ENCODE results near the gene SPTBN1. TPM values are rescaled to one million over a fixed set of nuclear protein-coding genes. Genes with fewer than 3 reads are reported as not detected.

SPTBN1 gene
- total and polyA plus RNA-seq, 7 experiments from 2014 or later = 43.3 to 207 (median 171) TPM

- peaks cover 0 to 3% (median 0%) of the 10 kb centered on the region in 11 donors for H3K9me3 Mint-ChIP-seq
- no peak overlapping the region for H3K4me3 Mint-ChIP-seq
- no peaks in the 10 kb centered on the region for H3K4me1 ChIP-seq (ENCODE audit: control insufficient read depth in 2 of 2, insufficient read depth in 2 of 2, low read length in 2 of 2)
- H3K27ac ChIP-seq (ENCODE audit: low read depth, low read length) = no peak overlapping the region
- no peaks in the 10 kb centered on the region for H3K9me3 ChIP-seq (ENCODE audit: control insufficient read depth in 2 of 3, low read length in 3 of 3)
- peaks cover 5 to 18% (median 12%) of the 10 kb centered on the region in 5 donors for H3K27me3 Mint-ChIP-seq
- CTCF ChIA-PET = no interaction called here
- H3K27me3 ChIP-seq (ENCODE audit: control insufficient read depth in 2 of 2, insufficient read depth in 2 of 2, low read length in 2 of 2) = peaks cover 0 to under 1% of the 10 kb centered on the region in 2 donors
- POLR2A ChIA-PET = no interaction called here
- intact Hi-C loops (cut with micrococcal nuclease) = no loop called here
- H3K27ac Mint-ChIP-seq = peak overlapping the region in 1 of 9 donors; percentile 32
- H3K4me1 Mint-ChIP-seq = peaks cover 4 to 16% (median 6%) of the 10 kb centered on the region in 7 donors
- no peaks in the 10 kb centered on the region for H3K36me3 Mint-ChIP-seq
- no peak overlapping the region for H3K4me3 ChIP-seq (ENCODE audit: low read length)
- ATAC-seq = no peak
- no peak for DNase-seq
- H3K36me3 ChIP-seq (ENCODE audit: control insufficient read depth in 2 of 3, insufficient read depth in 3 of 3, low read length in 3 of 3) = no peaks in the 10 kb centered on the region
Observed at GRCh38 chr2:54416938-54417337, 39.2 kb upstream of the SPTBN1 start.

GRCh38 chr2:54417577-54417976 is 38.5 kb upstream of the SPTBN1 start:
- Histone ChIP-seq H3K4me3 (ENCODE audit: low read length) (no peak overlapping the region), H3K27me3 (ENCODE audit: control insufficient read depth in 2 of 2, insufficient read depth in 2 of 2, low read length in 2 of 2) (no peaks in the 10 kb centered on the region), H3K4me1 (ENCODE audit: control insufficient read depth in 2 of 2, insufficient read depth in 2 of 2, low read length in 2 of 2) (no peaks in the 10 kb centered on the region), H3K9me3 (ENCODE audit: control insufficient read depth in 2 of 3, low read length in 3 of 3) (no peaks in the 10 kb centered on the region), H3K36me3 (ENCODE audit: control insufficient read depth in 2 of 3, insufficient read depth in 3 of 3, low read length in 3 of 3) (no peaks in the 10 kb centered on the region), H3K27ac (ENCODE audit: low read depth, low read length) (no peak overlapping the region)
- Mint-ChIP-seq H3K27ac (no peak overlapping the region), H3K36me3 (peaks cover 0 to 3% (median 0%) of the 10 kb centered on the region in 5 donors), H3K4me1 (peaks cover 7 to 19% (median 10%) of the 10 kb centered on the region in 7 donors), H3K9me3 (peaks cover 0 to 7% (median 0%) of the 10 kb centered on the region in 11 donors), H3K4me3 (no peak overlapping the region), H3K27me3 (peaks cover 5 to 14% (median 10%) of the 10 kb centered on the region in 5 donors)
- ChIA-PET POLR2A (no interaction called here), CTCF (interaction anchor here (0.7 kb wide), 1 partner anchor 9 kb away, joined by 4 read pairs; no protein-coding TSS in a partner anchor)
- intact Hi-C loops (cut with micrococcal nuclease) = no loop called here
- no peak for DNase-seq
- ATAC-seq = no peak

- CTCF ChIA-PET = interaction anchor here (0.6 kb wide), 1 partner anchor 9 kb away, joined by 3 read pairs; no protein-coding TSS in a partner anchor
- intact Hi-C loops (cut with micrococcal nuclease) = no loop called here
- no peaks in the 10 kb centered on the region for H3K36me3 ChIP-seq (ENCODE audit: control insufficient read depth in 2 of 3, insufficient read depth in 3 of 3, low read length in 3 of 3)
- no peaks in the 10 kb centered on the region for H3K9me3 ChIP-seq (ENCODE audit: control insufficient read depth in 2 of 3, low read length in 3 of 3)
- Mint-ChIP-seq H3K27ac (no peak overlapping the region), H3K36me3 (peaks cover 0 to 3% (median 0%) of the 10 kb centered on the region in 5 donors), H3K9me3 (peaks cover 0 to 12% (median 0%) of the 10 kb centered on the region in 11 donors), H3K4me3 (no peak overlapping the region), H3K4me1 (peaks cover 7 to 20% (median 12%) of the 10 kb centered on the region in 7 donors), H3K27me3 (peaks cover 5 to 14% (median 10%) of the 10 kb centered on the region in 5 donors)
- POLR2A ChIA-PET = no interaction called here
- ATAC-seq = no peak
- no peaks in the 10 kb centered on the region for H3K4me1 ChIP-seq (ENCODE audit: control insufficient read depth in 2 of 2, insufficient read depth in 2 of 2, low read length in 2 of 2)
- DNase-seq = no peak
- no peaks in the 10 kb centered on the region for H3K27me3 ChIP-seq (ENCODE audit: control insufficient read depth in 2 of 2, insufficient read depth in 2 of 2, low read length in 2 of 2)
- H3K4me3 ChIP-seq (ENCODE audit: low read length) = no peak overlapping the region
- H3K27ac ChIP-seq (ENCODE audit: low read depth, low read length) = no peak overlapping the region
Observed at GRCh38 chr2:54419388-54419787, 36.7 kb upstream of the SPTBN1 start.

GRCh38 chr2:54419855-54420523 is 36.1 kb upstream of the SPTBN1 start:
- no peaks in the 10 kb centered on the region for H3K4me1 ChIP-seq (ENCODE audit: control insufficient read depth in 2 of 2, insufficient read depth in 2 of 2, low read length in 2 of 2)
- Mint-ChIP-seq H3K4me1 (peaks cover 7 to 20% (median 12%) of the 10 kb centered on the region in 7 donors), H3K4me3 (no peak overlapping the region), H3K27me3 (peaks cover 5 to 14% (median 10%) of the 10 kb centered on the region in 5 donors), H3K36me3 (peaks cover 0 to 3% (median 0%) of the 10 kb centered on the region in 5 donors), H3K9me3 (peaks cover 0 to 12% (median 0%) of the 10 kb centered on the region in 11 donors), H3K27ac (no peak overlapping the region)
- ATAC-seq (no peak), DNase-seq (no peak)
- H3K27me3 ChIP-seq (ENCODE audit: control insufficient read depth in 2 of 2, insufficient read depth in 2 of 2, low read length in 2 of 2) = no peaks in the 10 kb centered on the region
- POLR2A ChIA-PET = no interaction called here
- no peak overlapping the region for H3K4me3 ChIP-seq (ENCODE audit: low read length)
- CTCF ChIA-PET = no interaction called here
- no peak overlapping the region for H3K27ac ChIP-seq (ENCODE audit: low read depth, low read length)
- intact Hi-C loops (cut with micrococcal nuclease) = no loop called here
- no peaks in the 10 kb centered on the region for H3K36me3 ChIP-seq (ENCODE audit: control insufficient read depth in 2 of 3, insufficient read depth in 3 of 3, low read length in 3 of 3)
- H3K9me3 ChIP-seq (ENCODE audit: control insufficient read depth in 2 of 3, low read length in 3 of 3) = no peaks in the 10 kb centered on the region

GRCh38 chr2:54420524-54421172 is 35.5 kb upstream of the SPTBN1 start:
- H3K27me3 ChIP-seq (ENCODE audit: control insufficient read depth in 2 of 2, insufficient read depth in 2 of 2, low read length in 2 of 2) = no peaks in the 10 kb centered on the region
- H3K27me3 Mint-ChIP-seq = peaks cover 4 to 14% (median 8%) of the 10 kb centered on the region in 5 donors
- POLR2A ChIA-PET = no interaction called here
- no peak overlapping the region for H3K4me3 ChIP-seq (ENCODE audit: low read length)
- intact Hi-C loops (cut with micrococcal nuclease) = no loop called here
- ATAC-seq (no peak), DNase-seq (no peak)
- peak overlapping the region in 2 of 10 donors; percentile 5 to 47 for H3K4me3 Mint-ChIP-seq
- H3K27ac Mint-ChIP-seq = peak overlapping the region in 1 of 9 donors; percentile 77
- H3K9me3 Mint-ChIP-seq = peaks cover 0 to 12% (median 0%) of the 10 kb centered on the region in 11 donors
- no peaks in the 10 kb centered on the region for H3K36me3 ChIP-seq (ENCODE audit: control insufficient read depth in 2 of 3, insufficient read depth in 3 of 3, low read length in 3 of 3)
- no peaks in the 10 kb centered on the region for H3K9me3 ChIP-seq (ENCODE audit: control insufficient read depth in 2 of 3, low read length in 3 of 3)
- H3K4me1 Mint-ChIP-seq = peaks cover 7 to 20% (median 12%) of the 10 kb centered on the region in 7 donors
- no peaks in the 10 kb centered on the region for H3K4me1 ChIP-seq (ENCODE audit: control insufficient read depth in 2 of 2, insufficient read depth in 2 of 2, low read length in 2 of 2)
- no peak overlapping the region for H3K27ac ChIP-seq (ENCODE audit: low read depth, low read length)
- CTCF ChIA-PET = no interaction called here
- peaks cover 0 to 3% (median 0%) of the 10 kb centered on the region in 5 donors for H3K36me3 Mint-ChIP-seq

GRCh38 chr2:54422072-54422581 is 34.0 kb upstream of the SPTBN1 start:
- no peaks in the 10 kb centered on the region for H3K27me3 ChIP-seq (ENCODE audit: control insufficient read depth in 2 of 2, insufficient read depth in 2 of 2, low read length in 2 of 2)
- Mint-ChIP-seq H3K4me1 (peaks cover 7 to 20% (median 12%) of the 10 kb centered on the region in 7 donors), H3K9me3 (peaks cover 0 to 12% (median 0%) of the 10 kb centered on the region in 11 donors), H3K27ac (peak overlapping the region in 7 of 9 donors; percentile 12 to 77 (median 22)), H3K4me3 (peak overlapping the region; percentile 28 to 84 (median 76)), H3K27me3 (peaks cover 0 to 7% (median 0%) of the 10 kb centered on the region in 5 donors), H3K36me3 (peaks cover 0 to 3% (median 0%) of the 10 kb centered on the region in 5 donors)
- ChIA-PET POLR2A (no interaction called here), CTCF (no interaction called here)
- H3K4me1 ChIP-seq (ENCODE audit: control insufficient read depth in 2 of 2, insufficient read depth in 2 of 2, low read length in 2 of 2) = no peaks in the 10 kb centered on the region
- no peak overlapping the region for H3K27ac ChIP-seq (ENCODE audit: low read depth, low read length)
- peak in 7 of 9 donors; percentile 30 to 57 (median 42) for DNase-seq
- peak; percentile 62 for ATAC-seq
- peak overlapping the region; percentile 22 for H3K4me3 ChIP-seq (ENCODE audit: low read length)
- no peaks in the 10 kb centered on the region for H3K36me3 ChIP-seq (ENCODE audit: control insufficient read depth in 2 of 3, insufficient read depth in 3 of 3, low read length in 3 of 3)
- no peaks in the 10 kb centered on the region for H3K9me3 ChIP-seq (ENCODE audit: control insufficient read depth in 2 of 3, low read length in 3 of 3)
- intact Hi-C loops (cut with micrococcal nuclease) = no loop called here

Data from naive thymus-derived CD4-positive, alpha-beta T cell (primary cell).